HCT116 (cell line): ENCODE data around the gene RNF166. TPM values are rescaled to one million over a fixed set of nuclear protein-coding genes. Genes with fewer than 3 reads are reported as not detected.

Experiments used
- ATAC-seq: fragments of 200-7000 bp; cut with Tn5 transposase; 2 replicates; pipeline ENCODE4 v1.9.1; 2020; ENCODE audit warnings: mild to moderate bottlenecking, moderate library complexity
- BruUV-seq: library from RNA; stranded (reverse); fragments of 400-500 nt; replicated peaks from 2 replicates; lab custom pipeline; 2021; lab: Mats Ljungman, UMichigan
- CTCF ChIA-PET: fragments of 300-600 bp; sonication (Branson Sonifier 250); formaldehyde crosslinking; loops from one replicate; lab custom pipeline; 2021; ENCODE audit warnings: antibody characterized with exemption; lab: Charles Lee
- POLR2A ChIA-PET: fragments of 300-600, 350-600 bp; sonication (Branson Sonifier 250); formaldehyde crosslinking; loops from one replicate; lab custom pipeline; 2021; ENCODE audit warnings: antibody characterized with exemption; lab: Charles Lee
- RAD21 ChIA-PET, 2 experiments: fragments of 300-600 bp; sonication (Branson Sonifier 250); formaldehyde crosslinking; loops; one replicate each; lab custom pipeline; 2023; ENCODE audit warnings: low total read pairs in 2 of 2; ENCODE audit not compliant: uncharacterized antibody in 2 of 2, unreplicated experiment in 2 of 2, low non-redundant PET in 1 of 2; lab: Charles Lee
- DNase-seq: peaks from one replicate; pipeline ENCODE4 v3.0.0-alpha.2; 2010; ENCODE audit warnings: low read depth, low spot score
- H2AFZ ChIP-seq: fragments of 200-600 bp; shearing (Covaris generic), sonication (generic); 2 replicates; pipeline ENCODE4 v1.6.1; 2017; ENCODE audit warnings: low read depth, mixed run types, mixed read lengths, antibody characterized with exemption, low read length; ENCODE audit not compliant: poor library complexity, severe bottlenecking
- H3K27ac ChIP-seq: 2 replicates; pipeline ENCODE4 v1.5.1; 2012; ENCODE audit warnings: low read depth, low read length
- H3K27me3 ChIP-seq: fragments of 200-600 bp; sonication (generic); 2 replicates; pipeline ENCODE4 v1.6.1; 2016; ENCODE audit warnings: mixed run types, low read length, mixed read lengths; ENCODE audit not compliant: insufficient read depth
- H3K36me3 ChIP-seq, 2 experiments: fragments of 200-500 bp in 1 of 2; fragments of 200-600 bp in 1 of 2; sonication (Bioruptor generic) in 1 of 2; sonication (generic) in 1 of 2; 2 replicates each; pipeline versions ENCODE4 v1.5.1 to v1.6.1; 2014 to 2016; ENCODE audit warnings: low read length in 2 of 2, inconsistent platforms in 1 of 2, mixed read lengths in 1 of 2, mixed run types in 1 of 2; ENCODE audit not compliant: insufficient read depth in 2 of 2, control insufficient read depth in 1 of 2
- H3K4me1 ChIP-seq, 2 experiments: fragments of 200-600 bp in 1 of 2; sonication (generic) in 1 of 2; 2 replicates each; pipeline versions ENCODE4 v1.5.1 to v1.6.1; 2012 to 2017; ENCODE audit warnings: low read length in 2 of 2, inconsistent platforms in 1 of 2, mild to moderate bottlenecking in 1 of 2, mixed read lengths in 1 of 2, mixed run types in 1 of 2, moderate library complexity in 1 of 2; ENCODE audit not compliant: insufficient read depth in 2 of 2, control insufficient read depth in 1 of 2
- H3K4me2 ChIP-seq: fragments of 200-600 bp; sonication (generic); 2 replicates; pipeline ENCODE4 v1.6.1; 2017; ENCODE audit warnings: mixed run types, low read length, mixed read lengths
- H3K4me3 ChIP-seq, 2 experiments: fragments of 200-600 bp in 1 of 2; sonication (generic) in 1 of 2; replicated peaks in 1 of 2; 2 replicates each; pipeline ENCODE4 v1.5.1; 2011 to 2016; ENCODE audit warnings: low read length in 2 of 2, control low read depth in 1 of 2, low read depth in 1 of 2, mild to moderate bottlenecking in 1 of 2, mixed read lengths in 1 of 2, mixed run types in 1 of 2
- H3K79me2 ChIP-seq: fragments of 200-600 bp; sonication (generic); 2 replicates; pipeline ENCODE4 v1.6.1; 2017; ENCODE audit warnings: mild to moderate bottlenecking, mixed run types, low read length, moderate library complexity, mixed read lengths; ENCODE audit not compliant: insufficient read depth
- H3K9ac ChIP-seq: fragments of 200-600 bp; sonication (generic); 2 replicates; pipeline ENCODE4 v1.6.1; 2016; ENCODE audit warnings: low read length, mixed read lengths
- H3K9me2 ChIP-seq: fragments of 200-600 bp; sonication (generic), shearing (Covaris generic); 2 replicates; pipeline ENCODE4 v1.6.1; 2017; ENCODE audit warnings: mixed run types, mild to moderate bottlenecking, moderate library complexity; ENCODE audit not compliant: insufficient read depth
- H3K9me3 ChIP-seq, 2 experiments: fragments of 200-500 bp in 1 of 2; fragments of 200-600 bp in 1 of 2; sonication (Bioruptor generic) in 1 of 2; sonication (generic) in 1 of 2; 2 replicates each; pipeline ENCODE4 v1.6.1; 2014 to 2017; ENCODE audit warnings: low read length in 2 of 2, mixed read lengths in 2 of 2, inconsistent platforms in 1 of 2, low read depth in 1 of 2, mild to moderate bottlenecking in 1 of 2, mixed run types in 1 of 2, moderate library complexity in 1 of 2; ENCODE audit not compliant: control insufficient read depth in 1 of 2, insufficient read depth in 1 of 2
- H4K20me1 ChIP-seq: fragments of 200-600 bp; sonication (generic), shearing (Covaris generic); 2 replicates; pipeline ENCODE4 v1.6.1; 2017; ENCODE audit warnings: mixed run types, mild to moderate bottlenecking, moderate library complexity; ENCODE audit not compliant: insufficient read depth
- CBX3 ChIP-seq: IDR thresholded peaks from 2 replicates; pipeline ENCODE4 v1.6.1; 2012; ENCODE audit warnings: low read depth
- CEBPB ChIP-seq: IDR thresholded peaks from 2 replicates; pipeline ENCODE4 v1.6.1; 2012; ENCODE audit warnings: low read depth
- CTCF ChIP-seq, 3 experiments: fragments of 200-600 bp in 1 of 3; sonication (generic) in 1 of 3; IDR thresholded peaks in 2 of 3; conservative IDR thresholded peaks in 1 of 3; 2 replicates each; pipeline ENCODE4 v1.5.1; 2012 to 2017; ENCODE audit warnings: low read depth in 2 of 3, low read length in 2 of 3, antibody characterized with exemption in 1 of 3, borderline replicate concordance in 1 of 3, control low read depth in 1 of 3, mild to moderate bottlenecking in 1 of 3, mixed read lengths in 1 of 3, mixed run types in 1 of 3, moderate library complexity in 1 of 3; ENCODE audit not compliant: insufficient read depth in 1 of 3
- ELF1 ChIP-seq: IDR thresholded peaks from 2 replicates; pipeline ENCODE4 v1.6.1; 2012; ENCODE audit warnings: low read depth, borderline replicate concordance
- EZH2 ChIP-seq: fragments of 200-600 bp; sonication (generic); IDR thresholded peaks from 2 replicates; pipeline ENCODE4 v1.6.1; 2017; ENCODE audit warnings: antibody characterized with exemption, mixed run types
- FOSL1 ChIP-seq: IDR thresholded peaks from 2 replicates; pipeline ENCODE4 v1.6.1; 2012; ENCODE audit warnings: low read depth
- MAX ChIP-seq: IDR thresholded peaks from 2 replicates; pipeline ENCODE4 v1.6.1; 2012
- POLR2A ChIP-seq: IDR thresholded peaks from 2 replicates; pipeline ENCODE4 v1.7.0; 2011; ENCODE audit warnings: borderline replicate concordance; ENCODE audit not compliant: insufficient read depth, insufficient read length; ENCODE audit errors: extremely low read depth
- POLR2AphosphoS5 ChIP-seq: IDR thresholded peaks from 2 replicates; pipeline ENCODE4 v1.6.1; 2011; ENCODE audit warnings: mild to moderate bottlenecking, low read depth, low read length, moderate library complexity
- RAD21 ChIP-seq: IDR thresholded peaks from 2 replicates; pipeline ENCODE4 v1.6.1; 2012; ENCODE audit warnings: low read depth, mild to moderate bottlenecking
- SP1 ChIP-seq: IDR thresholded peaks from 2 replicates; pipeline ENCODE4 v1.6.1; 2012; ENCODE audit warnings: low read depth
- SRF ChIP-seq: IDR thresholded peaks from 2 replicates; pipeline ENCODE4 v1.6.1; 2012; ENCODE audit warnings: low read depth
- ZFX ChIP-seq: fragments of 450-650 bp; IDR thresholded peaks from 2 replicates; pipeline ENCODE4 v1.6.1; 2017
- intact Hi-C: fragments of 100-400 bp; cut with micrococcal nuclease; formaldehyde crosslinking; loops from 2 replicates; pipeline ENCODE4 v1.10.0; 2022
- total RNA-seq: library from RNA; stranded (reverse); gene quantifications from one replicate; pipeline ENCODE4 v1.2.1, GENCODE V29; 2021; ENCODE audit not compliant: unreplicated experiment

The RNF166 gene
- total RNA-seq, 1 experiment from 2014 or later, result 39.4 TPM

GRCh38 chr16:88691129-88691813 is 14.9 kb downstream of the RNF166 start:
- no peaks in the 10 kb centered on the region for H3K36me3 ChIP-seq
- ChIA-PET RAD21 (no interaction called here), POLR2A (interaction anchor here (0.6 kb wide), 1 partner anchor 8 kb away, joined by 5 read pairs; no protein-coding TSS in a partner anchor), CTCF (no interaction called here)
- no peaks in the 10 kb centered on the region for H3K9me2 ChIP-seq
- ATAC-seq, result no peak
- no peaks in the 10 kb centered on the region for H3K9me3 ChIP-seq
- no peak overlapping the region for H3K4me2 ChIP-seq
- no peak overlapping the region for H3K9ac ChIP-seq
- no peak overlapping the region for H3K4me3 ChIP-seq
- H3K27ac ChIP-seq, result no peak overlapping the region; the same call in 1 of the 2 replicates
- peaks cover 16 to 22% of the 10 kb centered on the region in 2 experiments for H3K4me1 ChIP-seq
- intact Hi-C loops, result no loop called here
- no peaks in the 10 kb centered on the region for H4K20me1 ChIP-seq
- TF ChIP-seq POLR2A, result no peak
- no peak for TF ChIP-seq SP1
- no peak for TF ChIP-seq RAD21
- TF ChIP-seq ZFX, result no peak
- TF ChIP-seq CTCF (IDR thresholded peaks at IDR 0.05 in 2 of 3, conservative IDR thresholded peaks at IDR 0.05 in 1 of 3; ENCODE audit: borderline replicate concordance in 1 of 3, insufficient read depth in 1 of 3, low read depth in 2 of 3, low read length in 2 of 3), result no peak
- no peak for TF ChIP-seq CBX3
- TF ChIP-seq ELF1, result no peak
- TF ChIP-seq POLR2AphosphoS5, result no peak
- TF ChIP-seq CEBPB, result no peak
- no peak for TF ChIP-seq FOSL1
- TF ChIP-seq EZH2, result no peak
- TF ChIP-seq SRF, result no peak
- no peak for TF ChIP-seq MAX
- H2AFZ ChIP-seq, result no peak overlapping the region
- H3K27me3 ChIP-seq, result no peaks in the 10 kb centered on the region
- DNase-seq, result no peak
- no peaks in the 10 kb centered on the region for H3K79me2 ChIP-seq
- BruUV-seq, result no TSS peak
